H9 (cell line): ENCODE results near the gene GDPD4. TPM values are rescaled to one million over a fixed set of nuclear protein-coding genes. Genes with fewer than 3 reads are reported as not detected.

ENCODE experiments used
- DNase-seq: peaks from one replicate; pipeline ENCODE4 v3.0.0-alpha.2; 2017
- H2AFZ ChIP-seq: one replicate; pipeline ENCODE4 v1.6.1; 2013; ENCODE audit warnings: mild to moderate bottlenecking, low read length, control low read depth, moderate library complexity
- H2AK5ac ChIP-seq: 2 replicates; pipeline ENCODE4 v1.6.1; 2013; ENCODE audit warnings: low read length, control low read depth, mixed read lengths; ENCODE audit not compliant: insufficient read length
- H2BK120ac ChIP-seq: one replicate; pipeline ENCODE4 v1.6.1; 2013; ENCODE audit warnings: low read depth, mild to moderate bottlenecking, low read length, control low read depth, inconsistent platforms; ENCODE audit not compliant: poor library complexity, severe bottlenecking
- H2BK12ac ChIP-seq: 2 replicates; pipeline ENCODE4 v1.6.1; 2013; ENCODE audit warnings: low read length, control low read depth, mixed read lengths, low read depth; ENCODE audit not compliant: insufficient read length
- H2BK15ac ChIP-seq: 2 replicates; pipeline ENCODE4 v1.6.1; 2013; ENCODE audit warnings: low read depth, low read length, control low read depth
- H2BK20ac ChIP-seq: one replicate; pipeline ENCODE4 v1.6.1; 2013; ENCODE audit warnings: low read depth, mild to moderate bottlenecking, low read length, control low read depth, inconsistent platforms; ENCODE audit not compliant: poor library complexity, severe bottlenecking
- H2BK5ac ChIP-seq: 2 replicates; pipeline ENCODE4 v1.6.1; 2013; ENCODE audit warnings: low read length, control low read depth, mixed read lengths; ENCODE audit not compliant: insufficient read length
- H3K14ac ChIP-seq: 2 replicates; pipeline ENCODE4 v1.6.1; 2013; ENCODE audit warnings: low read length, control low read depth; ENCODE audit not compliant: insufficient read depth
- H3K18ac ChIP-seq: 2 replicates; pipeline ENCODE4 v1.6.1; 2013; ENCODE audit warnings: low read depth, mild to moderate bottlenecking, mixed read lengths, low read length, control low read depth; ENCODE audit not compliant: insufficient read length
- H3K23ac ChIP-seq: 2 replicates; pipeline ENCODE4 v1.6.1; 2013; ENCODE audit warnings: low read length, control low read depth, mixed read lengths, low read depth; ENCODE audit not compliant: insufficient read length
- H3K23me2 ChIP-seq: 2 replicates; pipeline ENCODE4 v1.6.1; 2013; ENCODE audit warnings: low read depth, mild to moderate bottlenecking, mixed read lengths, low read length, control low read depth; ENCODE audit not compliant: insufficient read length, poor library complexity, severe bottlenecking
- H3K27ac ChIP-seq: 2 replicates; pipeline ENCODE4 v1.5.1; 2013; ENCODE audit warnings: low read length, control low read depth, mixed read lengths, low read depth; ENCODE audit not compliant: insufficient read length
- H3K27me3 ChIP-seq: 2 replicates; pipeline ENCODE4 v1.6.1; 2013; ENCODE audit warnings: low read length, control low read depth, inconsistent platforms; ENCODE audit not compliant: insufficient read depth
- H3K4ac ChIP-seq: 2 replicates; pipeline ENCODE4 v1.6.1; 2013; ENCODE audit warnings: low read depth, mild to moderate bottlenecking, control low read depth, inconsistent platforms, low read length, moderate library complexity
- H3K4me1 ChIP-seq: 2 replicates; pipeline ENCODE4 v1.6.1; 2013; ENCODE audit warnings: low read length, control low read depth, inconsistent platforms; ENCODE audit not compliant: insufficient read depth
- H3K4me2 ChIP-seq: 2 replicates; pipeline ENCODE4 v1.6.1; 2013; ENCODE audit warnings: low read length, control low read depth, mixed read lengths; ENCODE audit not compliant: insufficient read length, insufficient read depth
- H3K56ac ChIP-seq: 2 replicates; pipeline ENCODE4 v1.6.1; 2013; ENCODE audit warnings: low read depth, mild to moderate bottlenecking, mixed read lengths, low read length, control low read depth; ENCODE audit not compliant: insufficient read length
- H3K79me1 ChIP-seq: 2 replicates; pipeline ENCODE4 v1.6.1; 2013; ENCODE audit warnings: low read depth, mild to moderate bottlenecking, moderate library complexity, low read length, control low read depth, inconsistent platforms; ENCODE audit not compliant: insufficient read depth, poor library complexity, severe bottlenecking
- H3K79me2 ChIP-seq: 2 replicates; pipeline ENCODE4 v1.6.1; 2013; ENCODE audit warnings: low read length, control low read depth, inconsistent platforms; ENCODE audit not compliant: insufficient read depth
- H3K9ac ChIP-seq: 2 replicates; pipeline ENCODE4 v1.6.1; 2013; ENCODE audit warnings: low read length, control low read depth, mixed read lengths; ENCODE audit not compliant: insufficient read length; ENCODE audit errors: extremely low read depth
- H3K9me3 ChIP-seq: one replicate; pipeline ENCODE4 v1.6.1; 2013; ENCODE audit warnings: low read depth, low read length, inconsistent platforms; ENCODE audit not compliant: control insufficient read depth
- H3T11ph ChIP-seq: one replicate; pipeline ENCODE4 v1.6.1; 2013; ENCODE audit warnings: mild to moderate bottlenecking, low read length, control low read depth, inconsistent platforms
- H4K20me1 ChIP-seq: one replicate; pipeline ENCODE4 v1.6.1; 2013; ENCODE audit not compliant: control insufficient read depth, insufficient read length, insufficient read depth
- H4K5ac ChIP-seq: 2 replicates; pipeline ENCODE4 v1.6.1; 2013; ENCODE audit warnings: low read depth, mild to moderate bottlenecking, mixed read lengths, low read length, control low read depth; ENCODE audit not compliant: insufficient read length
- H4K8ac ChIP-seq: replicated peaks from 2 replicates; pipeline ENCODE4 v1.6.1; 2013; ENCODE audit warnings: low read length, control low read depth, mixed read lengths, low read depth; ENCODE audit not compliant: insufficient read length
- H4K91ac ChIP-seq: 2 replicates; pipeline ENCODE4 v1.6.1; 2013; ENCODE audit warnings: low read depth, mild to moderate bottlenecking, moderate library complexity, mixed read lengths, low read length, control low read depth; ENCODE audit not compliant: insufficient read length
- H3K27ac Mint-ChIP-seq, 3 experiments: 2 replicates in 2 of 3; 3 replicates in 1 of 3; pipeline ENCODE4 v1.8.0; 2020 to 2021; ENCODE audit warnings: mixed read lengths in 3 of 3, mild to moderate bottlenecking in 1 of 3, moderate library complexity in 1 of 3
- H3K27me3 Mint-ChIP-seq: 2 replicates; pipeline ENCODE4 v1.8.0; 2021; ENCODE audit warnings: low read depth, mild to moderate bottlenecking, moderate library complexity, mixed read lengths
- H3K36me3 Mint-ChIP-seq, 3 experiments: 2 replicates in 2 of 3; 3 replicates in 1 of 3; pipeline ENCODE4 v1.8.0; 2020 to 2021; ENCODE audit warnings: low read depth in 3 of 3, mixed read lengths in 3 of 3; ENCODE audit not compliant: insufficient read depth in 1 of 3
- H3K4me1 Mint-ChIP-seq, 2 experiments: 2 replicates each; pipeline ENCODE4 v1.8.0; 2020; ENCODE audit warnings: mixed read lengths in 2 of 2
- H3K4me3 Mint-ChIP-seq, 2 experiments: 2 replicates in 1 of 2; 3 replicates in 1 of 2; pipeline ENCODE4 v1.8.0; 2020 to 2021; ENCODE audit warnings: mild to moderate bottlenecking in 2 of 2, mixed read lengths in 2 of 2, moderate library complexity in 1 of 2
- H3K9me3 Mint-ChIP-seq, 2 experiments: 2 replicates in 1 of 2; 3 replicates in 1 of 2; pipeline ENCODE4 v1.8.0; 2020; ENCODE audit warnings: mild to moderate bottlenecking in 2 of 2, mixed read lengths in 2 of 2, moderate library complexity in 1 of 2
- WGBS: extraction: QIAGEN DNeasy Blood & Tissue Kit; methylation state at CpG from one replicate; pipeline ENCODE4 v1.1.7; 2013; ENCODE audit warnings: missing lambda C conversion rate, low lambda C conversion rate, mixed read lengths; ENCODE audit not compliant: insufficient read length; ENCODE audit errors: extremely low coverage; 5-methylcytosine and 5-hydroxymethylcytosine counted together
- total RNA-seq: library from RNA; stranded (reverse); gene quantifications from 2 replicates; pipeline ENCODE4 v1.2.1, GENCODE V29; 2021
- TF ChIP-seq, protein P1 (sequence below): fragments of 200-600 bp; sonication (generic); conservative IDR thresholded peaks from 3 replicates; pipeline ENCODE4 v1.8.0; 2021; ENCODE audit warnings: antibody characterized with exemption, mild to moderate bottlenecking

Gene GDPD4
- total RNA-seq, 1 experiment from 2014 or later: not detected

DNA sequence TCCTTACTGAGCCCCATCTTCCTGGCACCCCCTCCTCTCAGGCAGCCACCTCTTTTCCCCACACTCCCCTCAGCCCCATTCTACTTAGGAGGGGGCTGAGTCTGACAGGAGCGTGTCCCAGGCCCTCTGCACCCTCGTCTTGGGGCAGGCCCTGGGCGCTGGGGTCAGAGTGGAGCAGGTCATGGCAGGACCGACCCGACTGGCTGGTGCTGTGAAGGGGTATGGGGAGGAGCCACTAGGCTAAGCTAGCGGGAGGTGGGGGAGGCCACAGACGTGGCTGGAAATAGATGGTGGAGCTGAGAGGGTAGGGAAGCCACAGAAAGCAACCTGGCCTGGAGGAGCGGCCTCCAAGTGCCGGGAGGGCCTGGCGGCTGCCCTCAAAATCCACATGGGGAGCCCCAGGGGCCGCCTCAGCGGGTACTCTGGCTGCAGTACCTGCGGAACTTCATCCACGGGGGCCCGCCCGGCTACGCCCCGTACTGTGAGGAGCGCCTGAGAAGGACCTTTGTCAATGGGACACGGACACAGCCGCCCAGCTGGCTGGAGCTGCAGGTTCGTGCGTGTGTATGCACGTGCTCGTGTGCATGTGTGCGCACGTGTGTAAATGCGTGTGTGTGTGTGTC lies 111.8 kb downstream of the GDPD4 start:
- H2AK5ac ChIP-seq: no peak overlapping the region
- H3K4me1 ChIP-seq: peaks cover 2% of the 10 kb centered on the region; the same call in 1 of the 2 replicates
- no peak overlapping the region for H3K18ac ChIP-seq
- no peak overlapping the region for H2BK120ac ChIP-seq
- H3K4ac ChIP-seq: no peak overlapping the region
- H4K5ac ChIP-seq: no peak overlapping the region
- no peaks in the 10 kb centered on the region for H3K79me2 ChIP-seq
- no peaks in the 10 kb centered on the region for H3K79me1 ChIP-seq
- H3K56ac ChIP-seq: no peak overlapping the region
- H3K4me2 ChIP-seq: no peak overlapping the region
- Mint-ChIP-seq H3K27ac (no peak overlapping the region), H3K4me1 (peaks cover 8 to 10% of the 10 kb centered on the region in 2 experiments), H3K27me3 (no peaks in the 10 kb centered on the region), H3K4me3 (no peak overlapping the region), H3K36me3 (no peaks in the 10 kb centered on the region), H3K9me3 (no peaks in the 10 kb centered on the region)
- peaks cover 4% of the 10 kb centered on the region for H4K20me1 ChIP-seq
- no peak overlapping the region for H2BK12ac ChIP-seq
- H3T11ph ChIP-seq: no peak overlapping the region
- H3K27ac ChIP-seq: no peak overlapping the region
- no peaks in the 10 kb centered on the region for H3K27me3 ChIP-seq
- H3K9me3 ChIP-seq: no peaks in the 10 kb centered on the region
- no peak overlapping the region for H2BK20ac ChIP-seq
- H3K23ac ChIP-seq: no peak overlapping the region
- no peak overlapping the region for H3K9ac ChIP-seq
- H4K91ac ChIP-seq: no peak overlapping the region
- H2BK5ac ChIP-seq: no peak overlapping the region
- H3K23me2 ChIP-seq: no peaks in the 10 kb centered on the region
- H2BK15ac ChIP-seq: no peak overlapping the region
- TF ChIP-seq, protein P1, sequence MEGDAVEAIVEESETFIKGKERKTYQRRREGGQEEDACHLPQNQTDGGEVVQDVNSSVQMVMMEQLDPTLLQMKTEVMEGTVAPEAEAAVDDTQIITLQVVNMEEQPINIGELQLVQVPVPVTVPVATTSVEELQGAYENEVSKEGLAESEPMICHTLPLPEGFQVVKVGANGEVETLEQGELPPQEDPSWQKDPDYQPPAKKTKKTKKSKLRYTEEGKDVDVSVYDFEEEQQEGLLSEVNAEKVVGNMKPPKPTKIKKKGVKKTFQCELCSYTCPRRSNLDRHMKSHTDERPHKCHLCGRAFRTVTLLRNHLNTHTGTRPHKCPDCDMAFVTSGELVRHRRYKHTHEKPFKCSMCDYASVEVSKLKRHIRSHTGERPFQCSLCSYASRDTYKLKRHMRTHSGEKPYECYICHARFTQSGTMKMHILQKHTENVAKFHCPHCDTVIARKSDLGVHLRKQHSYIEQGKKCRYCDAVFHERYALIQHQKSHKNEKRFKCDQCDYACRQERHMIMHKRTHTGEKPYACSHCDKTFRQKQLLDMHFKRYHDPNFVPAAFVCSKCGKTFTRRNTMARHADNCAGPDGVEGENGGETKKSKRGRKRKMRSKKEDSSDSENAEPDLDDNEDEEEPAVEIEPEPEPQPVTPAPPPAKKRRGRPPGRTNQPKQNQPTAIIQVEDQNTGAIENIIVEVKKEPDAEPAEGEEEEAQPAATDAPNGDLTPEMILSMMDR: no peak
- H2AFZ ChIP-seq: no peak overlapping the region
- H3K14ac ChIP-seq: no peak overlapping the region
- WGBS: no CpG with 5 or more reads among the region's 28 CpGs
- DNase-seq: no peak
- no peak overlapping the region for H4K8ac ChIP-seq
